Thyroid gland (tissue), 4 donors: ENCODE data around the gene TMED5.

Experiments used
- POLR2A ChIP-seq, 2 donors: fragments of 450-650 bp; IDR thresholded peaks; one replicate each; pipeline ENCODE4 v1.6.1; 2017; ENCODE audit warnings: antibody characterized with exemption in 2 of 2, mild to moderate bottlenecking in 2 of 2, moderate library complexity in 1 of 2
- TF ChIP-seq, protein P1 (sequence below), 6 experiments: fragments of 200-600 bp in 3 of 6; fragments of 450-650 bp in 3 of 6; sonication (generic) in 3 of 6; IDR thresholded peaks; one replicate each; pipeline ENCODE4 v1.5.1; 2016 to 2019; ENCODE audit warnings: antibody characterized with exemption in 6 of 6, mild to moderate bottlenecking in 2 of 6, inconsistent platforms in 1 of 6, moderate library complexity in 1 of 6

DNA sequence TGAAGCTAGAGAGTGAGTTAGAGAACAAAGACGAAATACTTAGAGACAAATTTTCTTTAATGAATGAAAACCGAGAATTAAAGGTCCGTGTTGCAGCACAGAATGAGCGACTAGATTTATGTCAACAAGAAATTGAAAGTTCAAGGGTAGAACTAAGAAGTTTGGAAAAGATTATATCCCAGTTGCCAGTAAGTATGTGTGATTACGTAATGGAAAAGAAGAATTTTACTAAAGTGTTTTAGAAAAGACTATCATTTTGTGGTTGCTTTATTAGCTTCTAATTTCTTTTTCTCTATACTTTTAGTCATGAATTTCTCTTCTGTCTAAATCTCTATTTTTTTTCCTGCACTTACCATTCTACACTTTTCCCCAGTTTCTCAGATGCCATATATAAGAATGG is 27.0 kb upstream of the TMED5 start:
- TF ChIP-seq, protein P1, sequence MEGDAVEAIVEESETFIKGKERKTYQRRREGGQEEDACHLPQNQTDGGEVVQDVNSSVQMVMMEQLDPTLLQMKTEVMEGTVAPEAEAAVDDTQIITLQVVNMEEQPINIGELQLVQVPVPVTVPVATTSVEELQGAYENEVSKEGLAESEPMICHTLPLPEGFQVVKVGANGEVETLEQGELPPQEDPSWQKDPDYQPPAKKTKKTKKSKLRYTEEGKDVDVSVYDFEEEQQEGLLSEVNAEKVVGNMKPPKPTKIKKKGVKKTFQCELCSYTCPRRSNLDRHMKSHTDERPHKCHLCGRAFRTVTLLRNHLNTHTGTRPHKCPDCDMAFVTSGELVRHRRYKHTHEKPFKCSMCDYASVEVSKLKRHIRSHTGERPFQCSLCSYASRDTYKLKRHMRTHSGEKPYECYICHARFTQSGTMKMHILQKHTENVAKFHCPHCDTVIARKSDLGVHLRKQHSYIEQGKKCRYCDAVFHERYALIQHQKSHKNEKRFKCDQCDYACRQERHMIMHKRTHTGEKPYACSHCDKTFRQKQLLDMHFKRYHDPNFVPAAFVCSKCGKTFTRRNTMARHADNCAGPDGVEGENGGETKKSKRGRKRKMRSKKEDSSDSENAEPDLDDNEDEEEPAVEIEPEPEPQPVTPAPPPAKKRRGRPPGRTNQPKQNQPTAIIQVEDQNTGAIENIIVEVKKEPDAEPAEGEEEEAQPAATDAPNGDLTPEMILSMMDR (IDR thresholded peaks at IDR 0.05) = no peak
- no peak for TF ChIP-seq POLR2A (IDR thresholded peaks at IDR 0.05)
